Jurkat, Clone E6-1 (cell line): ENCODE measurements around the gene POLL.
"Not testable (repeated sequence)": the region's sequence is repeated elsewhere in the genome, so short reads cannot be mapped to it uniquely, and the experiment has no call there.

Experiments
- DNase-seq: peaks from one replicate; pipeline ENCODE4 v3.0.0-alpha.2; 2011; ENCODE audit warnings: low read depth, low spot score
- H3K4me3 ChIP-seq: 2 replicates; pipeline ENCODE4 v1.5.1; 2011; ENCODE audit warnings: mild to moderate bottlenecking, low read length, control low read depth, moderate library complexity

Gene POLL

DNA sequence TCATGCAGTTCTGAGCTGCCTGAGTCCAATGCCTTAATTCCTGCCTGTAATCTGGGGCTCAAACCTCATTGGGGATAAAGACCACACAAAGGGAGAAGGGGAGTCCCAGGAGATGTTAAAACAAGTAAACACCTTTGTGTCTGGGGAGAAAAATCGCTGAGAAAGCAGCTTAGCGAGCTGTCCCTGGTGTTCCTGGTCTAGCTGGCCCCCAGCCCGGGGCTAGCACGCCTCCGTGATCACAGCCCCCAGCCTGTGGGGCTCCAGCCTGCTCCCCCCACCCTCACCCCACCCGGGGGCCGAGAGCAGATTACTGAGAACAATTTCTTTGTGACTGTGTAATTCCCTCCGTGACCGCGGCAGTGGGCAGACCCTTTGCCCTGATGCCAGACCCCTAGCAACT, 24.8 kb upstream of the POLL start:
- DNase-seq, result no peak
- H3K4me3 ChIP-seq, result no peak overlapping the region

DNA sequence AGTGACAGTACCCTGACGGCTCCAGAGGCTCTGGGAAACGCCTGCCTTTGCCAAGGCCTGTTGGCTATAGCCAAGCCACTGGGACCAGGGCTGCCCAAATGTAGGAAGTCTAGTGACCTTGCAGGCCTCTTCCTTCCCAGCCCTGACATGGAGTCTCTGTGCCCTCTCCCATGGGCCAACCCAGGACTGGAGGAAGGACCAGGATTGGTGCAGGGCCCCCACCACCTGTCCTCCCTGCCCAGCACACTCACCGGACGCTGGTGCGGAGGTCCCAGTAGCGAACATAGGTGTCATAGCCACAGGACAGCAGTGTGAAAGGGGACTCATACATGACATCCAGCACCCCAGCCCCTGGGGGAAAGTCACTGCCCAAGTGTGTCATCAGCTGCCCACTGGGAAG, 24.0 kb upstream of the POLL start:
- no peak overlapping the region for H3K4me3 ChIP-seq
- DNase-seq, result no peak

DNA sequence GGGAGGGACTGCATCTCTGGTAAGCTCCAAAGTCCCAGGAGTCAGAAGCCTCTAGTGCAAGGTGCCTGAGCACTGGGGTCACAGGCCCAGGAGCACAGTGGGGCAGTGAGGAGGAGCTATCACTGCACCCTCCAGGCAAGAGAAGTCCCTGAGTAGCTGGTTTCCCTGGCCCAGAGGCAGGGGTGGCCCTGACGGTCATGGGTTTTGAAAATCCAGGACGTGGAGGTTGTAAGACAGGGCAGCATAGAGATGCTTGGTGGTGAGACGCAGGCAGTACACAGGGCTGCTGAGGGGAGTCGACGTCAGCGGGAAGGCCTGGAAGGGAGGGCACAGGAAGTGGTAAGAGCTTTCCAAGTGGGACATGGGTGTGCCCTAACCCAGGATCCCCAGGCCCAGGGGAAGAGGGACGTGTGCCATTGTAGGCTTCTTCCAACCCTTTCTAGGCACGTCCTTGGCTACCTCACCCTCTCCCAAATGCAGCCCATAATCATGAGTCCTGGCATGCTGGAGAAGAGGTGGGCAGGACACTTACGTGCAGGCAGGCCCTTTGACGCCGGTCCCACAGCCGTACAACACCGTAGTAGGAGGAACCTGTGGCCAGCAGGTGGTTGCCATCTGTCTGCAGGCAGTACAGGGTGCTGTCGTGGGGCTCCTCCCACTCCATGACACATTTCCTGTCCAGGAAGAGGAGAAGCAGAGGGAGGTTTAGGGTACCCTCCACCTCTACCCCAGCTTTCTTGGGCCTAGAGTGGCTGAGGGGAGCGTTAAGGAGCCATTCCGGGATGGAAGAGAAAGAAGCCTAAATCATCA, 23.2 kb upstream of the POLL start:
- H3K4me3 ChIP-seq, result no peak overlapping the region

DNA sequence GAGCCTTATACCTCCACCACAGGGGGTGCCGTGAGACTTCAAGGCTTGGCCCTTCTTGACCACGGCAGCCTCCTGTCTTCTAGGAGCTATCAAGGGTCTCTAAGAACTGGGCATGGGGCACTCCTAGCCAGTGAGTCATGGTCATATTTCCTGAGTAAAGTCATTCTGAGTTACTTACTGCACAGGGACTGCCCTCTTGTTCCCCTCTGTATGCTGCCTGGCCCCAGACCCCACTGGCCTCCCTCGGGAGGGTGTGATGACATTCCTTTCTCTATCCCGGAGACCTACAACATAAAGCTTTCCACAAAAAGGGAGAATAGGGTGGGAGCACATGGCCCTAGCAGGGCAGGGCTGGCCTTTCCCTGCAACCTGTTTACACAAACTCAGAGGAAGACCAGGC, 21.4 kb upstream of the POLL start:
- H3K4me3 ChIP-seq, result no peak overlapping the region
- DNase-seq, result no peak

More for the DNA sequence above, 23.2 kb upstream of the POLL start:
- peak; percentile 7 for DNase-seq

DNA sequence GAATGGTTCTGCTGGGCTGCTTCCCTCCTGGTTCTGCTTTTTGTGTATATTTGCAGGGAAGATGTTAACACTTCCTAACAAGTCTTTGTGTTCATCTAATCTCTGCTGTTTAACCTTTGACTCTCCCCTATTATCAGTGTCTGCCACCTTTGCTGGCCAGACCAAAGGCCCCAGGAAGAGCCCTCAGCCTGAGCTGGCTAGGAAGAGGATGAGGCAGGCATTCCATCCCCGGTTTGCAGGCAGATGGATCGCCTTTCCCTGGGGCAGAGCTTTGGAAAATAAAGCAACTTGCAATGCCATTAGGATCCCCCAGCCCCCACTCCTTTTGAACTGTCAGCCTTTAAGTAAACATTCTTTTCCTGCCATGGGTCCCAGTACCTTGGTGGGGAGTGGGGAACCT, 19.1 kb upstream of the POLL start:
- no peak for DNase-seq
- no peak overlapping the region for H3K4me3 ChIP-seq

DNA sequence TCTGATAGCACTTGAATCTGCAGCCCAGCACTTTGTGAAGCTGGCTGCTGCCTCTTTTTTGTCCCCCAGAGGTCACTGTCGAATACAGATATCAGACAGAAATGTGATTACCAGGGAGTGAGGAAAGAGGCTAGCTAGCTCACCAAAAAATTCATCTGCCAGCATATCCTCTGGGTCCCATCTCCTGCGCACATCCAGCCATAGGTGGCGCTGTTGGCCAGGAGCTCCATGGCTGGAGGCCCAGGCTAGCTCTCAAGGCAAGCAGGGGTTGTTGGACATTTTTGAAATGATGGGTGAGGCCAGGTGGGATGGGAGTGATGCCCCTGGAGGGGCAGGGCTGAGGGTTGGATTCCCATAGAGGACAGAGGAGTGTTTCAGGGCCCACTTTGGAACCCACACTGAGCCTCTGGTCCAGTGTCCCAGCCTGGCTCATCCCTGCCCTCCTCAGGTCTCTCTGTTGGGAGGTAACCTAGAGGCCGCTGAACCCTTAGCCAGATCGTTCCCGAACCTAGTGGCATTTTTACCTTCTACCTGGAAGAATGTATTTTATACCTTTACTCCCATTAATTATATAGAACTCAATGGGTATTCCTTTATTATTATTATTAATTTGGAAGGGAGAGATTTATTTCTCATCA, 14.8 kb upstream of the POLL start:
- H3K4me3 ChIP-seq, result no peak overlapping the region
- DNase-seq, result peak; percentile 44

DNA sequence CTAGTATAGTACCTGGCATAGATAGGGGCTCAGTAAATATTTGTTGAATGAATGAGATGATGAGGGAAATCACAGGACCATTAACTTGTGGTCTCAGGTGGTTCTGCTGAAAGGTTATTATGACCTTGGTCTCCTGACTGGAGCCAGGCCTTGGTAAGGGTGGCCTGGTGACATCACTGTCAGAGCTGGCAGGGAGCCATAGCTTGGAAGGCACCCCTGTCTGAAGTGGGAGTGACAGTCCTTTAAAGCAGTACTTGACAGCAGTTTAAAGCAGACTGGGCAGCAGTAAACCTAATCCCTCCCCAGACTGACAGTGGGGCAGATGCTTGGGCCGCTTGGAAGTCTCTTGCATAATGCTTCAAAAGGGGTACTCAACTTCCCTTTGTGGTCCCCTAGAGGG, 13.5 kb upstream of the POLL start:
- H3K4me3 ChIP-seq, result no peak overlapping the region
- no peak for DNase-seq

DNA sequence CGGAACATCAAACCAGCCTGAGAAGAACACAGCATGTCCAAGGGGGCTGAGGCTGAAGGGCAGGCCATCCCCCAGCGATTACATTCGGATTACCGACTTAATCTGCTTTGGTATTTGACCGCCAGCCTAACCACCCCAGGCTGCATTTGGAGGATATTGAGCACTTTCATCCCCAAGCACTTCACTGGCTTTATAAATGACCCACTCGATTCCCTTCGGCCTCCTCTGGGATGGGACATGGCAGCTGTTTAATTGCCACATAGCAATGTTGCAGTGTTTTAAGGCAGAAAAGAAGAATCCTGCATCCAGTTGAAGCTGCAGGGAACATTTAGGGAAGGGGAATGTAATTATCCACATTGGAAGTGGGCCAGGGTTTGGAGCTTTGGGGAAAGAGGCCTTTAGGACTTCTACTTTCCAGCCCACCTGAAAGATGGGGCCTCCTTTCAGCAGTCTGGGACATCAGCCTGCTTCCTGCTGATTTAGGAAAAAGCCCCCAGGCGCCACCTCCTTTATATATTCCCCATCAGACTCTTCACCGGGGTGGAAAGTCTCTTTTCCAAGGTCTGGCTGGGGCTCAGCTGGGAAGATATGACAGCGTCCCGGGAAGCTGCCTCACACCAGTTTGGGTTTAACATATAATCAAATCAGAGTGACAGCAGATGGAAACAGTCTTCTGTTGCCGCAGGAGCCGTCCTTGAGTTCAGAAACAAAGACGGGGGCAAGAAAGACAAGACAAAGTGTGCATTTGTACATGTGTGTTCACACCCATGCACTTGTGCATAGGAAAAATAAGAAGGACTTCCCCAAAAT, 9.2 kb upstream of the POLL start:
- H3K4me3 ChIP-seq, result no peak overlapping the region
- no peak for DNase-seq

DNA sequence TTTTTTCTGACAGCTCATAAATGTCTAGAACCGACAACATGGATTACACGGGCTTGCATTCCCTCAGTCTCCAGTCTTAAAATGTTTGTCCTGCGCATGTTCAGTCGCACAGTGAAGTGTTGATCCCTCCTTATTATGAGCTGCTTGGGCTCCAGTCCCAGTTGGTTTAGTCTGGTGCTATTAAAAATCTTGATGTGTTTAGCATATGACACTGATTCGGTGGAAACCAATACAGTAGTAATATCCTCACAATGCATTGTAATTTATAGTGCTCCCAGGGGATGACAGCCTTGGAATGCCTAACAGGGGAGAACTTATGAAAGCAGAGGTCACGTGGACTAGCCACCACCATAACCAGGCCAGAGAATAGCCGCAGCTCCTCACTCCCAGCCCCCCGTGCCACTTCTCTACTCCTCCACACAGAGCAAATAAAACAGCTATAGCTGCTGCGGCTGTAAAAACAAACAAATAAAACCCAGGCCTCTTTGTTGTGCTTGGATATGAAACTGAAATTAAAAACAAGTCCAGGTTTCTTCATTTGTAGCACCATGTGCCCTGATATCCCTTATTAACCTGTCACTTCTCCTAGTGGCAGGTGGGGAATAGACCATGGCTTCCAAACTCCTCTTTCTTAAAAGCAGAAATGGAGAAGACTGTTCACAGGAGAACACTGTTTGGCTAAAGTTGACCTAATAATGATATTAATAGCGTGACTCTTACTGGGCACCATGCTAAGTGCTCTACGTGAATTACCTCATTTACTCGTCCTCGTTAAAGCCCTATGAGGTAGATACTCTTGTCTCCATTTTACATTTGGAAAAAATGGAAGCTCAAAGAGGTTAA, 7.8 kb upstream of the POLL start:
- DNase-seq, result no peak
- H3K4me3 ChIP-seq, result no peak overlapping the region

DNA sequence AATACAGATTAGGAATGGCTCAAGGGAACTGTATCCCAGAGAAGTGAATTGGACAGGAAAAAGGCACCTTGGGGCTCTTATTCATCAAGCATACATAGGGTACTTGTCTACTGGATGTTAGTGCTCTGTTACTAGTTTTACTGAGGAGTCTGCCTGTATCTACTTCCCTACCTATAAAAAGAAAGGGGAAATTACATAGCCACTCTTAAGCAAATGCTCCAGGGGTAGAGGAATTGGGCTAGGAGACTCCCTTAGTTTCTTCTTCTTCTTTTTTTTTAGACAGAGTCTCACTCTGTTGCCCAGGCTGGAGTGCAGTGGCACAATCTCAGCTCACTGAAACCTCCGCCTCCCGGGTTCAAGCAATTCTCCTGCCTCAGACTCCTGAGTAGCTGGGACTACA, 5.3 kb upstream of the POLL start:
- not testable (repeated sequence) for H3K4me3 ChIP-seq, DNase-seq

DNA sequence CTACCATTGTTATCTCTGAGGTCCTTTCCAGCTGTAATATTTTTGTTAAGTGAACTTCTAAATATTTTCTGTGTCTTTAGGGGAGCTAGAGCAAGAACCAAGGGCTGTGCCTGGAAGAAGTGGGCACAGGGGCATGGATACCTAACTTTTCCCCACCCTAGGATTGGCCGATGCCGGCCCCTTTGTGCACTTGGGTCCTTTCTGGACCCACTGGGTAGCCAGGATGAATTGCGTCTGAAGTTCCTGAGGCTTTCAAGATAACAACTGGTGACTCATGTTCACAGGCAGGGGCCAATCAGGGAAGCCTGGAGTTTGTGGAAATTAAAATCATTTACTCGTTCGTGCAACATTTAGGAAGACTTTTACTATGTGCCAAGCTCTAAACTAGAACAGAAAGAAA, 822 bp upstream of the POLL start:
- H3K4me3 ChIP-seq, result peak overlapping the region; percentile 70
- no peak for DNase-seq

DNA sequence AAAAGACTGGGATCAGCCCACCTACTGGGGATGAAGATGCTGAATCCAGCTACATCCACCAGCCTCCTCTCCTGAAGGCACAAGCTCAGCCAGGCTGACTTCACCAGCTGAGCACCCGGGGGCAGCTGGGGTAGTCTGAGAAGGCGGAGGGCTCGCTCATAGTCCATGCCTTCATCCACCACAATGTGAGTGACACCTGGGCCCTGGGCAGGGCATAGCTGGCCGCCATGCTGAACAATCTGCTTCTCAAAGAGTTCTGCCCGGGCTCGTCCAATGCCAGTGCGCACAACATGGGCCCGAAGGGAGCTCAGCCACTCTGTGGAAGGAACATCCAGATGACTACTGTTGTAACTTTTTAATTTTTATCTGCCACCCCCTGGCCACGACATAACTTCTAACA, 2.2 kb downstream of the POLL start:
- no peak for DNase-seq
- H3K4me3 ChIP-seq, result no peak overlapping the region

DNA sequence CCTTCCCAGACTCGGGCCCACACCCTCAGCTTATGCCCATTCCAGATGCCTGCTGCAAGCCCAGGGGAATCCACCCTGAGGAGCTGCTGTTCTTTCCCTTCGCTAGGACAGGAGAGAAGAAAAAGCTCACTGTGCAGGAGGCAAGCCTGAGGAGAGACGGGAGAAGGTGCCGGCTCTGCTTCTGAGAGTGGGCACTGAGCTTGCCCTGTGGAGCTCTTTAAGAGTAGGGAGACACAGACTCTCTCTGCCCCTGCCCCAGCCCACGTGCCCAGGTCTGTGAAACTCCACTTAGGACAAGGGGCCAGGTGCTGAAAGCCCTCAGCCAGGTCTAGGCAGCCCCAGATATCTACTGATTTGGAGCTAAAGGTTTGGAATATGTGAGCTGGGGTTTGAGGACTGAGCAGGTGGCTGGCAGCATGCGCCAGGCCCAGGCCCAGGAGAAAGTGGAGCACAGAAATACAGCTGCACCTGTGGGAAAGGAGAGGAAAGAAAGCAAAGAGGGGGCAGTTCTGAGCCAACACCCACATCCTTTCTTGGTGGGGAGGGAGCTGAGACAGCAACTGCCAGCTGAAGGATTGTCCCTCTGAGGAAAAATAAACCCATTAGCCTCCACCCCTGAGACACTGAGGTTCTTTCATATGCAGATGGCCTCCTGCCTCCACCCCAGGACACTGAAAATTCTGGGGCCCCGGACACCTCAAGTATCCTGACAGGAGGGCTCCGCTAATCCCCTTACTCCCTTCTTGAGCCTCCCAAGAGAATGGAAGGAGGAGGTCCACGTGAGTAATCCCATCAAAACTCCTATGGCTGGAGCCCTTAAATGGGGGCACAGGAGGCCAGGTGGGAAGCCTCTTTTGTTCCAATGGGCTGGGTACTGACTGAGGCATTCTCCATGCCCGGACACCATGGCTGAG, 7.3 kb downstream of the POLL start:
- DNase-seq, result peak; percentile 52
- H3K4me3 ChIP-seq, result no peak overlapping the region

DNA sequence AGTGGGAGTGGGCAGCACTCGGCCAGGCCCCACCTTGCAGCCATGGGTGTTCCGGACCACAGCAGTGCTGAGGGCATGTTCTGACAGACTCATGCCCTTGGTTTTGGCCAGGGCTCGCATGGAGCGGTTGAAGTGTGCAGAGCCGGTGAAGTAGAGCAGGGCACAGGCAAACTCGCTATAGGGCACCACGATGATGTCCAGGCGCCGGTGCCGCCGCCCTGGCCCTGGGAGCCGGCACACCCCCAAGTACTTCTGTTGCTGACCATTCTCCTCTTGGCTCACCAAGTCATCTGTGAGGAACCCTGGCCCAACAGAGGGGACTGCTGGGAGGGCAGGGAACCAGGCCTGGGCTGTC, 8.6 kb downstream of the POLL start:
- DNase-seq, result no peak
- H3K4me3 ChIP-seq, result no peak overlapping the region

DNA sequence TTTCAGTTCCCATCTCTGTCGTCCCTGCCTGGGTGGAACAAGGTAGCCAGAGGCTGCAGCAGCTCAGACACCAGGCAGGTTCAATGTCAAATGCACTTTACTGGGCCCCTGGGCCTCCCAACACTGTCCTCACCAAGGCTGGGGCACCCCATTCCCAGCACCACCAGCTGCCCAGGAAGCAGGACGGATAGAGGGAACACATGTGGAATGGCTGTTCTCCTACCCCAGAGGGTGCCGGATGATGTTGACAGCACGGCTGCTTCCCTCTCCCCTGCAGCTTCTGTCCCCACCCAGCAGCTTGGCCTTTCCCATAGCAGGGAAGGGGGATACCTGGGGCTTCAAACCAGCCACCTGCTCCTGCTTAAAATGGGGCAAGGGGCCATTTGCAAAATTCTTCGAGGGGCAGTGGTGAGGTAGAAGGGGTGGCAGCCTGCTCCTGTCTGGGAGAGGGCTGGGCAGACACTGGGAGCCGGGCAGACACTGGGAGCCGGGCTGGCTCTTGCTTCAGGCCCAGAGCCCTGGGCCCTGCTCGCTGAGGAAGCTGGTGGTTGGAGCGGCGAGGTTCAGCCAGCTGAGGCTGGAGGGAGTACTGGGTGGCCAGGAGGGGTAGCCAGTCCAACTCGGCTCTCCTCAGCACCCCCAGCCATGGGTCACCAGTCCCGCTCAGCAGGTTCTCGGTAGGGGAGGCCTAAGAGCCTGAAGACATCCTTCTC, 9.1 kb downstream of the POLL start:
- DNase-seq, result no peak
- H3K4me3 ChIP-seq, result no peak overlapping the region

DNA sequence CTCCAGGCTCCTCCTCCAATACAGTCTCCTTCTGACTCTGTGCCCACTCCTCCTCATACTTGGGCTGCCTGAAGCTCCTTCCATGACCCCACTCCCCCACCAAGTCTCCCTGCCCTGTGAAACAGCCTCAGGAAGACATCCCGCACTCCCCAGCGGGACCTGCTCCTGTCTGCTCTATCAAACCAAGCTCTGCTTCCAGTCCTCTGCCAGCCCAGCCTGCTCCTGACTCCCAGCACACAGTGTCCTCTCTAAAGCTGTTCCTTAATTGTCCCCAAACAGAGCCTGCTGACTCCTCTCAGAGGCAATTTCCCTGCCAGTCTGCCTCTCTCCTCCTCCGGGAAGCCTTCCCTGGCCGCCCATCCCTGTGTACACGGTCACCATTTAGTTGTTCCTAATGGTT, 9.9 kb downstream of the POLL start:
- no peak overlapping the region for H3K4me3 ChIP-seq
- no peak for DNase-seq

DNA sequence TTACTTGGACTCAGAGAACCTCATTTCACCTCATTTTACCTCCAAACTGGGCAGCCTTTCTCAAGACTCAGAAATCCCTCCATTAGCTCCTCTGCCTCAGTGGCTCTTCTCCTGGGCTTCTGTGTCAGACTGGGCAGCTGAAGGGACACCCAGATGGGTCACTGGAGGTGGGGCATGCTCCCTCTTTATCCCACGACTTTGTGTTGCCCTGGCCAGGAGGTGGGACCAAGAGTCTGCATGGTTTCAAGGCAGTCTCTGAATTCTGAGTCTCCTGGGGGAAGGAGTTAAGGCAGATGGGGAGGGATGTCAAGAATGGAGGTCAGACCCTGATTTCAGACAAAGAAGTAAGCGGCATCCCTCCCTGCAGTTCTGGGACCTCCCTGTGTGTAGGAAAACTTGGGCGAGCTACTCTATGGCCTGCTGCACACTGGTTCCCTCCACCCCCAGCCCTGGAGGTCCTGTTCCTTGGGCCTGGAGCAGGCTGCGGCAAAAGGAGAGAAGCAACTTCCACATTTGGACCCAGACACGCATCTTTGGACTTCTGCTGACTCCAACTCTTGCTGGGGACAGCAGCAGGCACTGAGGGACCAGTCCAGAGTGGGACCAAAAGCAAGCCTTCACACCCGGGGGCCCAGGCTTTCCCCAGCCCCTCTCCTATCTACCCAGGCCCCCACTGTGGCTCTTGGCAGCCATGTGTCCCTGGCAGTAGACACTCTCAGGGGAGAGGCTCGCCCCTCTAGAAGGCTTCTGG, 10.8 kb downstream of the POLL start:
- DNase-seq, result no peak
- no peak overlapping the region for H3K4me3 ChIP-seq
